HG02884 (cell line): ENCODE data around the gene PRSS8.
A peak's percentile ranks its signal among the peaks of the same experiment; 100 is the strongest.
"Not testable (repeated sequence)": the region's sequence is repeated elsewhere in the genome, so short reads cannot be mapped to it uniquely, and the experiment has no call there.

Experiments used
- ATAC-seq: cut with Tn5 transposase; IDR thresholded peaks from one replicate; pipeline ENCODE4 v1.9.1; 2021; ENCODE audit warnings: mild to moderate bottlenecking, moderate library complexity; ENCODE audit not compliant: unreplicated experiment

PRSS8 gene

GRCh38 chr16:31145398-31145990, 10.0 kb upstream of the PRSS8 start:
- ATAC-seq: no peak

DNA sequence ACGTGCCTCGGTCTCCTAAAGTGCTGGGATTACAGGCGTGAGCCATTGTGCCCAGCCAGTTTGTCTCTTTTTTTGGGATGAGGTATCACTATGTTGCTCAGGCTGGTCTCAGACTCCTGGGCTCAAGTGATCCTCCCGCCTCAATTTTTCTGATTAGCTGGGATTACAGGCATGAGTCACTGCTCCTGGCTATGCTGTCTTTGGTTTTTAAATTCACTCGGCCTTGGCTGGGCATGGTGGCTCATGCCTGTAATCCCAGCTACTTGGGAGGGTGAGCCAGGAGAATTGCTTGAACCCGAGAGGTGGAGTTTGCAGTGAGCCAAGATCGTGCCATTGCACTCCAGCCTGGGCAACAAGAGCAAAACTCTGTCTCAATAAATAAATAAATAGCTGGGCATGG, 8.9 kb upstream of the PRSS8 start:
- ATAC-seq: not testable (repeated sequence)

- no peak for ATAC-seq
Observed at GRCh38 chr16:31143694-31144148, 8.2 kb upstream of the PRSS8 start.

DNA sequence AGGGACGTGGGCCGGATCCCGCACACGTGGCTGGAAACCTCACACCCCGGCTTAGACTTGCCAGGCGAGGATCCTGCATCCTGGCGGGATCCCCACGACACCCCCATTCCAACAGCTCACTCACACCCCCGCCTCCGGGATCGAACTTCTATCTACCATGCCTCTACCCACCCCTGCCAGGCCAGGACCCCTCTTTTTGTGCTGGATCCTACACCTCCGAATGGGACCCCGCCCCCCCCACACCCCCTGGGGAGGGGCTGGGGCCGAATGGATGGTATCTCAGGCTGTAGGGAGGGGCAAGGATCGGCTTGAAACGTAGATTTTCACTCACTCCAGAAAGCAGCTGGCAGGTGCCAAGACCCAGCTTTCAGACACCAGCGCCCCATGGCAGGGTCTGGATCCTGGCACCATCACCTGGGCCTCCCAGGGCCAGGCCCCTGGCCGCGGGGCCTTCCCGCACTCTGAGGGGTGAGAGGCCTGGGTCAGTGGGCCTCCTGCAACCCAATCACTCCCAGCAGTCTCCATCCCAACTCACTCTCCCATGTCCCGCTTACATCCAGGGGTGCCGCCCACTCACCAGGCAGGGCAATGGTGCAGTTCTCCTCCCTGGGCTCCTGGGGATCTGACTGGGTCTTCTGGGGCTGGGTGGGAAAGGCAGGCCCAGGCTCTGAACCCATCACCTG, 7.6 kb upstream of the PRSS8 start:
- no peak for ATAC-seq

DNA sequence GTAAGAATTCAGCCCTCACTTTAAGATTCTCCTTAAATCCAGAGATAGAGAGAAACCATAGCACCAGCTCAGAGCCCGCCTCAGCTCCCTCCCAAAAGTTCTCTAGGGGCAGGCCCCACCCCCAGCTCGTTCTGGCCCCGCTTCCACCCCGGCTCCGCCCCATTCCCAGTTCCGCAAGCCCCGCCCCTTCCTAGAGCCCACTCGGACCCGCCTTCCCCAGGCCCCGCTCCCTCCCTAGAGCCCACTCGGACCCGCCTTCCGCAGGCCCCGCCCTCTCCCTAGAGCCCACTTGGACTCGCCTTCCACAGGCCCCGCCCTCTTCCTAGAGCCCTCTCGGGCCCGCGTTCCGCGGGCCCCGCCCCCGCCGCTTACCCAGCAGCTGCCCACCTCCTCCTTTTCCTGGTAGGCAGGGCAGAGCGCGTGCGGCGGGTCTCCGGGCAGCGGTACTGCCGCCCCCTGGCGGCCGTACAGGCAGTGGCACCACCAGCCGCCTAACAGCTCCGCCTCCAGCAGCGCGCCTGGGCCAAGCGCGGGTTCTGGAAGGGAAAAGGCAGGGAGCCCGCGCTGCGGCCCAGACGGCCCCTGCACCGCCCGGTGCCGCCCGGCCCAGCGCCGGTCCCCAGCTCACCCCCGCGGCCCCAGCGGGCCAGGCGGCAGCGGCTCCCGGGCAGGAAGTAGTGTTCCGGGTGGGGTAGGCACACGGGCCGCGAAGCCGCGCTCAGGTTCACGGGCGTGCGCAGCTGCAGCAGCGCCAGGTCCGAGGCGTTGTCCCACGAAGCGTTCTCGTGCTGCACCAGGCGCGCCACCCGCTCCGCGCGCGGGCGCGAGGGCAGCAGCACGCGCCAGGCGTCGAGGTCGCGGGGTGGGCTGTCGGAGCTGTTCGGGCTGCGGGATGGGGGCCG, 6.8 kb upstream of the PRSS8 start:
- peak; percentile 83 for ATAC-seq

- no peak for ATAC-seq
Observed at GRCh38 chr16:31141489-31142108, 6.1 kb upstream of the PRSS8 start.

- not testable (repeated sequence) for ATAC-seq
Observed at GRCh38 chr16:31141071-31141469, 5.5 kb upstream of the PRSS8 start.

DNA sequence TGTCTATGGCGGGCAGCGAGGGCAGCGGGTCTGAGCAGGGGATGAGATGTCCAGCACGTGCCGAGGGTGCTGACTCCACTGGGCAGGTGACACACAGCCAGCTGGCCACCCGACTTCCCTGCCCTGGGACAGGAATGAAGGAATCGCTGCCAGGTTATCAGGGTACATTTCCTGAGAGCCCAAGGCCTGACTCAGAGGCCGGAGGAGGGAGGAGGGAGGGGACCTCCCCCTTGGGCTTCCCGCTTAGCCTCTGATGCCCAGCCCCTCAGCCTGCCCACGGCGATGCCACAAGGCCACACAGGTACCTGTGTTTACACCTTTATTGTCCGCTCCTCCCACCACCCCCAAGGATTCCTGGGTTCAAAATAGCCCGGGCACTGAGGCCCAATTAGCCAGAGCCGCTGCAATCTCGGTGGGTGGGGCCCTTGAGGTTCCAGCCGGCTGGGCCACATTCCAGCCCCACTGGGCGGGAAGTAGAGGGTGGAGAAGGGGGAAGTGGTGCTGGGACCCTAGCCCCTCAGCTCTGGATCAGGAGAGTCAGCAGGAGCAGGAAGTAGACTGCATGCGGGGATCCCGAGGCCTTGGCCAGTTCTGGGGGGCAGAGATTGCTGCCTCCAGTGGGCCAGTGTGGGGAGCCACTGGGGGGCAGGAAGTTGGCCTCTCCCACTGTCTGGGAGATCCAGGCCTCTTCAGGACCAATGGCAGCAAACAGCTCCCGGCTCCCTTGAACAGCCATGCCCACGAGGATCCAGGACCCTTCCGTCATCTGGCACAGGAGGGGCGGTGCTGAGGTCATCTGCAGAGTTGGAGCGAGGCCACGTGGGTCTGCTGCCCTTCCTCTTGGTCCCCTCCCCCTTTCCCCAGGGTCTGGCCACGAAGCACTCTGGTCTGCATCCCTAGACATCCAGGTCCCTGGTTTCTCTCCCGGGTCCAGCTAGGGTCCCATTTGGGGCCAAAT, 3.4 kb upstream of the PRSS8 start:
- ATAC-seq: no peak

DNA sequence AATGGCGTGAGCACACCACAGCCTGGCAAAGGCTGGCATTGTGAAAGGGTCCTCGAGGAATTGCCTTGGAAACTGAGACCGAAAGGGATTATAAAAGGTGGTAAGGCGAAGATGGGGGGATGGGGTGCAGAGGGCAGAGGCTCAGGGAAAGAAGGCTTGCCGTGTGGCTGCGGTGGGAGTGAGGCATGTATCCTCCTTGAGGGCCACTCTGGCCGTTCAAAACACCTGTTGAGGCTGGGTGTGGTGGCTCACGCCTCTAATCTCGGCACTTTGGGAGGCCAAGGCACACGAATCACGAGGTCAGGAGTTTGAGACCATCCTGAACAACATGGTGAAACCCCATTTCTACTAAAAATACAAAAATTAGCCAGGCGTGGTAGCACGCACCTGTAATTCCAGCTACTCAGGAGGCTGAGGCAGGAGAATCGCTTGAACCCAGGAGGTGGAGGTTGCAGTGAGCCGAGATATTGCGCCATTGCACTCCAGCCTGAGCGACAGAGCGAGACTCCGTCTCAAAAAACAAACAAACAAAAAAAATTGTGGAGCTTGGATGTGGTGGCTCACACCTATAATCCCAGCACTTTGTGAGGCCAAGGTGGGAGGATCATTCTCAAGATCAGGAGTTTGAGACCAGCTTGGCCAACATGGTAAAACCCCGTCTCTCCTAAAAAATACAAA, 1.4 kb upstream of the PRSS8 start:
- ATAC-seq: not testable (repeated sequence)

GRCh38 chr16:31136287-31136662, 748 bp upstream of the PRSS8 start:
- no peak for ATAC-seq

DNA sequence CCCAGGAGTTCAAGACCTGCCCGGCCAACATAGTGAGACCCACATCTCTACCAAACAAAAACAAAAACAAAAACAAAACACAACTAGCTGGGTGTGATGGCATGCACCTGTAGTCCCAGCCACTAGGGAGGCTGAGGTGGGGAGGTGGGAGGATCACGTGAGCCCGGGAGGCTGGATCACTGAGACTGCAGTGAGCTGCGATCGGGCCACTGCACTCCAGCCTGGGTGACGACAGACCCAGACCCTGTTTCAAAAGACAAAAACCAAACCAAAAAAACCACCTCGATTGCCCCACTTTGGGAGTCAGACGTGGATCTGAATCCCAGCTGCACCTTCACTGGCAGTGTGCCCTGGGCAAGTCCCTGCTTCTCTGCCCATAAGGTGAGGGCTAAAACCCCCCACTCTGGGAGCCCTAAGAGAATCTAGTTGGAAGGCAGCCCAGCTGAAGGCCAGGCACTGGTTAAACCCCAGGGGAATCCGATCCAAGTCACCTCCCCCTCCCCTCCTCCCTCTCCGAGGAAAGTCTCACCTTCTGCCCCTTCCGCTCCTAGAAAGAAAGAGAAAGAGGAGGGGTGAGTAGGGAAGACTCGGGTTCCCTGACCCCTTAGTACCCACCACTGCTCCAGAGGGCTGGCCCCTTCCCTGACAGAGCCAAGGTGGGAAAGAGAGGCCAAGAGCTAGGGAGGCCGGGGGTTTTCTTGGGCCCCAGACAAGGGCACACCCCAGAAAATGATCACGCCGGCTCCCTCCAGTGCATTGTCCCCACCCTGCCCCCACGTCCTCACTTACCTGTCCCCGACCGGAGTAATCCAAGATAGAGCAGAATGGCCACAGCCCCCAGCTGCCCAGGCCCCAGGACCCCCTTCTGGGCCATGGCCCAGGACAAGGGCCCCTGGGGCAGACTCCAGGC, 647 bp downstream of the PRSS8 start:
- ATAC-seq: no peak

DNA sequence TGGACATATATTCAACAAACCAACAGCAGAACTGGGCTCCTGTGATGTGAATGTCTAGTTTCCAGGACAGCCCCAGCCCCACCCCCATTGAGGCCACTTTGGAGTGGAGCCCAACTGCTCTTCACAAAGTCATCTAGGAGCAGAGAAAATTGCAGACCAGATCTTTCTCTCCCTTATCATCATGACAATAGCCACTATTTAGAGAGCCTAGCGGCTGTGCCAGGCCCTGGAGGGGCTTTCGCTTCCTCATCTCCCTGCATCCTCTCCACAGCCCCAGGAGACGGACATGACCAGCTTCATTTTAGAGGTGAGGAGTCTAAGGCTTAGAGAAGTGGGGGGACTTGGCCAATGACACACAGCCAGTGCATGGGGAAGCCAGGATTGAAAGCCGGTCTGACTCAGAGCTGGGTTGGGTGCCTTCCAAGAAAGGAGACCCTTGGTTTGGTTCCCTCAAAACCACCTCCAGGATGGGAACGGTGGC, 1.4 kb downstream of the PRSS8 start:
- ATAC-seq: no peak

DNA sequence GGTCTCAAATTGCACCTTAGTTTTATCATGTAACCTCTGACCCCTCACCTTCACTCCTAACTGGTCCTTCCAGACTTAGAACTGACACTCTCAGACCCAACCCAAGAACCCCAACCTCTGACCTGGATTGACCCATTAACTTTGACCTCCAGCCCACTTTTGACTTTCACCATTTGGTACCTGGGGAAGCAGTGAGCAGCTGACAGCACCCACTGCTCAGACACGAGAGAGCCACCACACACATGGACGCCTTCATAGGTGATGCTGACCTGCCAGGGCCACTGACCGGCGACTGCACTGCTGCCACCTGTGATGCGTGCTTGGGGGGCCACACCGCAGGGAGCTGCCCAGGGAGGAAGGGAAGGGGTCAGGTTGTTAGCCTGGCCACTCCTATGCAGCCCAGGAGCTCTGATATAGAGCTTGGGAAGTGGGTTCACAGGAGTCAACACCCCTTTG, 2.5 kb downstream of the PRSS8 start:
- no peak for ATAC-seq

DNA sequence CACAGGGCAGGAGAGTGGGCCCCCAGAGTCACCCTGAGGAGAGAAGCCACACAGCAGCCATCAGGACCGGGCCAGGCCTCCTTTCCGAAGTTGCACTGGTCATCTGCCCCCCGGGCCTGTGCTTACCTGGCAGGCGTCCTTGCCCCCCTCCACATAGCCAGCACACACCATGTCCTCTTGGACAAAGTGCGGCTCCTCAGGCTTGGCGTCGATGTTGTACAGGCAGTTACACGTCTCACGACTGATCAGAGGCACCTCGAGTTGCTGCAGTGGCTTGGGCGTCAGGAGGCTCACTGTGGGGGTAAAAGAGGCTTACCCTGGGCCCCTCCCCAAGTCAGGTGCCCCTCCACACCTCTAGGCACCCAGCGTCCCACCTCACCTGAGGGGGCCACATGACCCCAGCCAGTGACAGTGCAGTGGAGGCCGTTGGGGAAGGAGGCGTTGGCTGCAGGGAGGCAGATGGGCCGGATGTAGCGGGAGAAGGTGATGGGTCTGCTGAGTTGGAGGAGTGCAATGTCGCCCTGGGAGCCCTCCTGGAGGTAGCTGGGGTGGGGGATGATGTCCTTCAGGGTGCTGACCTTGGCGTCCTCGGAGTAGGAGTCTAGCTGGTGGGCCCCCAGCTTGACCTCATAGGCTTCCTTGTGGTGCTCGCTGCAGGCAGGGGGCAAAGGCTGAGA, 3.1 kb downstream of the PRSS8 start:
- ATAC-seq: no peak

GRCh38 chr16:31131841-31132271, 3.7 kb downstream of the PRSS8 start:
- no peak for ATAC-seq

DNA sequence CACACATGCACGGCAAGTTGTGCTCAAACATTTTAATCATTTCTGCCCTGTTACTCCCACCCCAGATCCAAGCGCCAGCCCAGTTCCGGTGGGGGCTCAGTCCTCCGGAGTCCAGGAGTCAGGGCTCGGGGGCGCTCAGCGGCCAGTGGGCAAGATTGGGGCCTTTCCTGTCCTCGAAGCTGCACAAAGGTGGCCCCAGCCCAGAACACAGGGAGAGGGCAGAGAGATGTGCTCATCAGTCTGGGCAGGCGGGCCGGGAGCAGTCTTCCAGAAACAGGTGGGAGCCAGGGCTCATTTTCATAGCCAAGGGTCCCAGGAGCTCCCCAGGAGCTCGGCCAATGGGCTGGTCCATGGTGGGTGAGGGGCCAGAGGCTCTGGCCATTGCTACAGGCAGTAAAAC, 4.1 kb downstream of the PRSS8 start:
- ATAC-seq: no peak

DNA sequence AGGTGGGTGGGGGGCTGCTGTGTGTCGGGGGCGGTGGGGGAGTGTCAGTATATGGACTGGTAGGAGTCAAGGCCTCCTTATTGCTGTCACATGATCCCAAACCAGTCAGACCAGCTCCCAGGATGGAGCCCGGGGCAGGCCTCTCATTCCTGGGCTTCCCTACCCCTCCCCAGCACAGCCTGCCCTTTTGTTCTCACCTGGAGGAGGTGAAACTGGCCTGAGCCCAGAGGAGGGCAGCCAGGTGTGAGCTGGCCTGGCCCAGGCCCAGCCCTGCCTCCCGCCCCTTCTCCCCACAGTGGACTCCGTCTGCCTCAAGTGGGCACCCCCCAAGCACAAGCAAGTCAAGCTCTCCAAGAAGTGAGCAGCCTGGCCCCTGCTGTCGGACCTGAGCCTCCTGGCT, 4.6 kb downstream of the PRSS8 start:
- ATAC-seq: no peak
